Activated naive CD4-positive, alpha-beta T cell (primary cell): Measurements from ENCODE around the gene KRT7.
"Not testable (repeated sequence)": the region's sequence is repeated elsewhere in the genome, so short reads cannot be mapped to it uniquely, and the experiment has no call there.

Experiments used
- DNase-seq, 4 experiments: peaks; one replicate each; lab custom pipeline; 2025; lab: John Stamatoyannopoulos, UW

The KRT7 gene

GRCh38 chr12:52278575-52279421 is 45.8 kb downstream of the KRT7 start:
- DNase-seq = peak; percentile 49 to 62 (median 54)

GRCh38 chr12:52279422-52280318 is 46.6 kb downstream of the KRT7 start:
- DNase-seq = no peak

GRCh38 chr12:52280319-52280795 is 47.3 kb downstream of the KRT7 start:
- DNase-seq = no peak

GRCh38 chr12:52280796-52281560 is 47.9 kb downstream of the KRT7 start:
- no peak for DNase-seq

- DNase-seq = no peak
These were observed 51.6 kb downstream of the KRT7 start for GRCh38 chr12:52284562-52285171.

GRCh38 chr12:52285172-52285745 is 52.2 kb downstream of the KRT7 start:
- no peak for DNase-seq

- no peak for DNase-seq
These were observed 52.9 kb downstream of the KRT7 start for GRCh38 chr12:52285851-52286530.

- DNase-seq = not testable (repeated sequence)
These were observed 54.1 kb downstream of the KRT7 start for GRCh38 chr12:52286857-52287785.

GRCh38 chr12:52287816-52288805 is 55.1 kb downstream of the KRT7 start:
- not testable (repeated sequence) for DNase-seq

- DNase-seq = not testable (repeated sequence)
These were observed 57.6 kb downstream of the KRT7 start for GRCh38 chr12:52290483-52291134.

- DNase-seq = no peak
These were observed 58.4 kb downstream of the KRT7 start, which contains the start of gene KRT81 for GRCh38 chr12:52291267-52291935. TSS of gene KRT81 (minus strand) at chr12:52291534. CDS start at chr12:52291465, 69 bp downstream.

GRCh38 chr12:52293926-52294325 is 60.9 kb downstream of the KRT7 start:
- DNase-seq = no peak

- no peak for DNase-seq
These were observed 61.8 kb downstream of the KRT7 start for GRCh38 chr12:52294803-52295202.

GRCh38 chr12:52295663-52296062 is 62.6 kb downstream of the KRT7 start:
- no peak for DNase-seq

- DNase-seq = no peak
These were observed 63.7 kb downstream of the KRT7 start for GRCh38 chr12:52296572-52297215.
